Osteocyte (in vitro differentiated cells): ENCODE measurements around the gene PDE4D. TPM values are rescaled to one million over a fixed set of nuclear protein-coding genes. Genes with fewer than 3 reads are reported as not detected.

Experiments used
- DNase-seq: peaks from one replicate; pipeline ENCODE4 v3.0.0; 2021; ENCODE audit warnings: mixed read lengths; ENCODE audit not compliant: unreplicated experiment; ENCODE audit errors: extremely low spot score
- H3K27ac Mint-ChIP-seq: one replicate; pipeline ENCODE4 v1.8.0; 2021; ENCODE audit warnings: mild to moderate bottlenecking, mixed read lengths; ENCODE audit not compliant: unreplicated experiment
- H3K27me3 Mint-ChIP-seq: one replicate; pipeline ENCODE4 v1.8.0; 2021; ENCODE audit warnings: mixed read lengths; ENCODE audit not compliant: unreplicated experiment
- H3K36me3 Mint-ChIP-seq: one replicate; pipeline ENCODE4 v1.8.0; 2021; ENCODE audit warnings: mixed read lengths; ENCODE audit not compliant: unreplicated experiment
- H3K4me1 Mint-ChIP-seq: one replicate; pipeline ENCODE4 v1.8.0; 2021; ENCODE audit warnings: mixed read lengths; ENCODE audit not compliant: unreplicated experiment
- H3K4me3 Mint-ChIP-seq: one replicate; pipeline ENCODE4 v1.8.0; 2021; ENCODE audit warnings: mild to moderate bottlenecking, moderate library complexity, mixed read lengths; ENCODE audit not compliant: unreplicated experiment
- H3K9me3 Mint-ChIP-seq: one replicate; pipeline ENCODE4 v1.8.0; 2021; ENCODE audit warnings: mixed read lengths; ENCODE audit not compliant: unreplicated experiment
- CTCF ChIP-seq: fragments of 200-600 bp; sonication (generic); IDR thresholded peaks from 2 replicates; pipeline ENCODE4 v1.5.0; 2021; ENCODE audit warnings: antibody characterized with exemption, mild to moderate bottlenecking, moderate library complexity
- total RNA-seq: library from RNA; stranded (reverse); gene quantifications from 2 replicates; pipeline ENCODE4 v1.2.1, GENCODE V29; 2021

Gene PDE4D
- total RNA-seq, 1 donor from 2014 or later = 24.2 TPM

GRCh38 chr5:59845730-59846129 lies 47.8 kb downstream of the PDE4D start:
- Mint-ChIP-seq H3K4me3 (no peak overlapping the region), H3K36me3 (no peaks in the 10 kb centered on the region), H3K27ac (no peak overlapping the region), H3K4me1 (no peaks in the 10 kb centered on the region), H3K9me3 (no peaks in the 10 kb centered on the region), H3K27me3 (peaks cover 31% of the 10 kb centered on the region)
- DNase-seq = no peak
- no peak for TF ChIP-seq CTCF

- Mint-ChIP-seq H3K4me1 (no peaks in the 10 kb centered on the region), H3K9me3 (no peaks in the 10 kb centered on the region), H3K27ac (no peak overlapping the region), H3K27me3 (peaks cover 34% of the 10 kb centered on the region), H3K4me3 (no peak overlapping the region), H3K36me3 (no peaks in the 10 kb centered on the region)
- no peak for TF ChIP-seq CTCF
- DNase-seq = no peak
Observed at GRCh38 chr5:59843511-59844213, 49.9 kb downstream of the PDE4D start.

- no peak for DNase-seq
- no peak overlapping the region for H3K4me3 Mint-ChIP-seq
- no peaks in the 10 kb centered on the region for H3K36me3 Mint-ChIP-seq
- peaks cover 34% of the 10 kb centered on the region for H3K27me3 Mint-ChIP-seq
- H3K27ac Mint-ChIP-seq = no peak overlapping the region
- no peak for TF ChIP-seq CTCF
- H3K9me3 Mint-ChIP-seq = no peaks in the 10 kb centered on the region
- H3K4me1 Mint-ChIP-seq = no peaks in the 10 kb centered on the region
Observed at GRCh38 chr5:59842999-59843398, 50.5 kb downstream of the PDE4D start.

GRCh38 chr5:59840200-59840601 lies 53.3 kb downstream of the PDE4D start:
- no peak for DNase-seq
- no peaks in the 10 kb centered on the region for H3K9me3 Mint-ChIP-seq
- no peaks in the 10 kb centered on the region for H3K36me3 Mint-ChIP-seq
- H3K27me3 Mint-ChIP-seq = peaks cover 25% of the 10 kb centered on the region
- H3K27ac Mint-ChIP-seq = no peak overlapping the region
- no peak overlapping the region for H3K4me3 Mint-ChIP-seq
- TF ChIP-seq CTCF = no peak
- no peaks in the 10 kb centered on the region for H3K4me1 Mint-ChIP-seq

- Mint-ChIP-seq H3K27me3 (peaks cover 27% of the 10 kb centered on the region), H3K36me3 (no peaks in the 10 kb centered on the region)
Observed at GRCh38 chr5:59838989-59839388, 54.5 kb downstream of the PDE4D start.

More at GRCh38 chr5:59838989-59839388, 54.5 kb downstream of the PDE4D start:
- no peak for DNase-seq
- Mint-ChIP-seq H3K27ac (no peak overlapping the region), H3K9me3 (no peaks in the 10 kb centered on the region), H3K4me3 (no peak overlapping the region), H3K4me1 (no peaks in the 10 kb centered on the region)
- no peak for TF ChIP-seq CTCF
